ENCODE measurements around the gene PDE4D.

PDE4D gene

DNA sequence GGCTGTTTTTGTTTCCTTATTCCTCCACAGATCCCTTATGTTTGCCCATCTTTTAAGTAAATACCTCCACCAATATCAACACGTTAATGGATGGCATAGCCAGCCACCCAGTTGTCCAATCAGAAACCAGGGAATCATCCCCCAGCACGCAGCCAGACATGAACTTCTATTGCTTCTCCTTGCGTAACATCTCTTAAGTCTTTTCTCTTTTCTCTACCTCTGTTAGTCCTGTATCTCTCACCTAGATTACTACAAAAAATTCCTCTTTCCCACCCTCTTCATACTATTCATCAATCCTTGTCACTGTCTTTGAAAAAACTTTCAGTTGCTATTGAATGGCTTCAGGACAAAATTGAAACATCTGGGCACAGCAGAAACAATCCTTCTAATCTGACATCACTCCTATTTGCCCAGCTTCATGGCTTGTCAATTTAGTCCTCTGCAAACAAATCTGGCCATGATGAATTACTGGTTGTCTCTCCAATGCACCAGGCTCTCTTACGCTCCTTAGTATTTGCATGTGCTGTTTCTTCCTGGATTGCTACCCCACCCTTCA is 961.4 kb downstream of the PDE4D start:
- DNase-seq, result peak; percentile 27

DNA sequence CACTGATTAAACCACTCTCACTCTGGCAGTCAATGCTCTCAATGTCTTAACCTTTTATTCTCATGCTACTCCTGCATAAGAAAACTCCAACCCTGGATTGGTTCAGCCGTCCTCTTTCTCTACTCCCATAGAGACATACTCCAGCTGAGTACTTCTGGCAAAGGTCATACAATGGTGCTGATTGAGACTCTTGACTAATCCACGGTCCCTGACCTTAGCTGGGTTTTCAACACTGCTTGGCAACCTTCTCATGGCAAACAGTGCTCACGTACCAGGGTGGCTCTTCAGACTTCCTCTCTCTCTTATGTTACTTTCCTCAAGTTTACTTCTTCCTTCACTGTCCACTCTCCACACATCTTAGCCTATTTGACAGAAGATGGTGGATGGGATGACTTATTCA is 963.0 kb downstream of the PDE4D start:
- no peak for DNase-seq

DNA sequence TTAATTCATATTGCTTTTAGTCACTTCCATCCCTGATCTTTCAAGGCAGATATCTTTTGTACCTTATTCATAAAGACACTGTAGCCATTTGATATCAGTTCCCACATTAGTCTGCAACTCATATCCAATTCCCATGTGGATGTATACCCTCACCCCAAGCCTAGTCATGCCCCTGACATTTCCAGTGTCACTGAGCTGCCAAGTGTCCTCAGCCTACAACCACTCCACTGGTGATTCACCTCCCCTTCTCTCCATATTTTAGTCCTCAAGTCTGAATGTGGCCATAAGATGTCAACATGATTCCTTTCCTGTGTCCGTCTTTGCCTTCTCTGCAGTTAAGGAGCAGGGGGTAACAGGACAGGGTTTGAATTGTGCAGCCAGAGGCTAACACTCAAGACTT is 963.8 kb downstream of the PDE4D start:
- DNase-seq, result no peak

DNA sequence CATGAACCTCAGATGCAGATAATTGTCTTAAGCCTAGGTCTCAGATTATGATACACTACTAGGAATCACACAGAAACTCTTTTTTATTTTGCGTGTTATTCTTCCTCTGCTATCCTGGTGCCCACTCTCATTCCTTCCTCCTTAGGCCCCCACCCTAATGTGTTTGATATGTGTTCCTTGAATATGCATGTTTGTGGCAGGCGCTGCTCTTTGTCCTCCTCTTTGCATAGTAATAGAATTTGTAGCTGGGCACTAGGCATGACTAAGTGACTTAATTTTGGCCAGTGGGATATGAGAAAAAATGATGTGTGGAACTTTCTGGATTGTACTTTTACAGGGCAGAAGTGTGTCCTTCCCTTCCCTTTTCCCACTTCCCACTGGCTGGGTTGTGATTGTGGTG is 965.6 kb downstream of the PDE4D start:
- no peak for DNase-seq

DNA sequence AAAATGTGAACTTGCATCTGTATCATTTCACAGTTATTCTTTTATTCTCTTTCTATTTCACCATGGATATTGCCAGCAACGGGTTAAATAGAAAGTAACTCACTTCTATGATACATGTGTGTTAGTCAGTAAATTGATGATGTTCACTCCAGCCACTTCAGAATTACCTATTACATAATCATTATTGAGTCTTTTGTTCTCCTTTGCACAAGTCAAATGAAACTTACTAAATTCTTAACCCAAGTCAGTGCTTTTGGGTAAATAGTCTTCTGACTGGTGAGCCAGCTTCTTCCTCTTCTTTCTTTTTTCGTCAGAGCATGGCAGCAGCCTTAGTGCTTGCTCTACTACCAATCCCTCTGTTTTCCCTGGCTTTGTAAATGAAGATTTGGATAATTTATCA is 966.3 kb downstream of the PDE4D start:
- DNase-seq, result no peak

DNA sequence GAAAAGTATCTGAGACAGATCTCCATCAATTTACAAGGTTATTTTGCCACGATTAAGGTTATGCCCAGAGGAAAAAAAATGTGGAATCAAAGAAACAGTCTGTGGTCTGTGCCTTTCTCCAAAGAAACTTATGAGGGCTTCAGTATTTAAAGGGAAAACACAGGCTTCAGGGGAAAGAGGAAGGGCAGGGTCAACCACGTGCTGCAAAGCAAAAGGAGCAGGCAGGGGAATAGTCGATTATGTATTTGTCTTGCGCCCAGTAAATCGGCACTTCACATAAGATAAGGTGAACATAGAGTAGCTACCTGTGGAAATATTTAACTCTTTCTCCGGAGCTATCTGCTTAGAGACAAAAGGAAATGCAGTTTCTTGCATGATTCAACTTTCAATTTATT is 967.0 kb downstream of the PDE4D start:
- no peak for DNase-seq

DNA sequence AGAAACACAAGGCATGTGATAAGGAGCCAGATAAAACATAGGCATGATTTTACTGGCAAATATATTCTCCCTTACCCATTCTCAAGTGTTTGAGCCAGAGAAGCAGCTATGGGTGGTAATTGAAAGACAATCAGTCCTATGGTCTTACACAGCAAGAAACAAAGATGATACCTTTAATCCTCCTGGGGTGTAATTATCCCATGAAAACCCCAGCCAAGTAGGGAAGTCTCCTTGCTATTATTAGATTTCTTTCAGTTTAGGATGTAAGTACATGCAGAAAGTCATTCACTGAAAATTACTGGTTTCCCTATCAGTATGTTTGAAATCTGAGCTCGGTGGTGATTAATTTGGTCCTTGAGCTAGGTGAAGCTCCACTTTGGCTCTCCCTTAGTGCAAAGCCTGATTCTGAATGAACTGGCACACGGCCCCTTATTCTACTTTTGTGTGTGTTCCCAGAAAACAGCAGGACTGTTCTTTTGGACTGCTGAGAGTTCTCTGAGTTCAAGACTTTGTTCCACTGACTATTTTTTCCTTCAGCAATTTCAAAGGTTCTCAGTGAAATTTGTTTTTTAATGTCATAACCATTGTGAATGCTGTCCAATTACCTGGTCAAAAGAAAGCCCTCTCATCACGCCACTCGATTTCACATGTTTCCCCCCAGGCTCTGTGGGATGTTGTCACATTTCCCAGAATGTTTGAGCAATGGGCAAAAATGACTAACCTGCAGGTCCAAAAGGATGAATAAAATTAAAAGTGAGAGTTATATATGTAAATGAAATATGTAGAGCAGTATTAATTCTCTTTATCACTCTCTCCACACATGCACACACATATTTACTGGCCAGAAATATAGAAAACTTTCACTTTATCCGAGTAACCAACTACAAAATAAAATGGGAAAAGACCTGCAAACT is 967.6 kb downstream of the PDE4D start:
- peak; percentile 3 for DNase-seq

DNA sequence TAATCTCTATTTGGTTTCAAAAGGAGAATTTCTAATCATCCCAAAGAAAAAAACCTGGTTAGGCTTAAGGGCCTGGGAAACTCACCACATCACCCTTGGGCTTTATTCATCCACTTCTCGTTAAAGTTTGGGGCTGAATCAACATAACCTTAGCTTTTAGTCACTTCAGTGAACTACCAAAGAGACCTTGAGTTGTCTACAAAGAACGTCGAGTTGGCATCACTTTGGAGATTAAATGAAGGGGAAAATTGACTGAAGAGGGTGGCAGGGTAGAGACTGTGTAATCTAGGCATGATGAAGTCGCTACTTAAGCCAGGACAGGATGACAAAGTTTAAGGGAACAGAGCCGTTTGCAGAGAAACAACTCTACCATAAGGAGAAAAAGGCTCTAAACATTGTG is 969.2 kb downstream of the PDE4D start:
- no peak for DNase-seq

DNA sequence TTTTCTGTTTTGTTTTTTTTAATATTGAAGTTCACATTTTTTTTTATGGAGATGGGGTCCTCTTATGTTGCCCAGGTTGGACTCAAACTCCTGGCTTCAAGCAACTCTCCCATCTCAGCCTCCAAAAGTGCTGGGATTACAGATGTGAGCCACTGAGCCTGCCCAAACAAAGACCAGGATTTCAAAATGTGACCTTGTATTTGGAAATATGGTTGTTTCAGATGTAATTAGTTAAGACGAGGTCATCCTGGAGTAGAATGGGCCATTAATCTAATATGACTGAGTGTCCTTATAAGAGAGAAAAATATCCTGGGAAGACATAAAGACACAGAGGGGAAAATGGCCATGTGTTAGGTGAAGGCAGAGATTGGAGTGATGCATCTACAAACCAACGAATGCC is 970.2 kb downstream of the PDE4D start:
- DNase-seq, result no peak

DNA sequence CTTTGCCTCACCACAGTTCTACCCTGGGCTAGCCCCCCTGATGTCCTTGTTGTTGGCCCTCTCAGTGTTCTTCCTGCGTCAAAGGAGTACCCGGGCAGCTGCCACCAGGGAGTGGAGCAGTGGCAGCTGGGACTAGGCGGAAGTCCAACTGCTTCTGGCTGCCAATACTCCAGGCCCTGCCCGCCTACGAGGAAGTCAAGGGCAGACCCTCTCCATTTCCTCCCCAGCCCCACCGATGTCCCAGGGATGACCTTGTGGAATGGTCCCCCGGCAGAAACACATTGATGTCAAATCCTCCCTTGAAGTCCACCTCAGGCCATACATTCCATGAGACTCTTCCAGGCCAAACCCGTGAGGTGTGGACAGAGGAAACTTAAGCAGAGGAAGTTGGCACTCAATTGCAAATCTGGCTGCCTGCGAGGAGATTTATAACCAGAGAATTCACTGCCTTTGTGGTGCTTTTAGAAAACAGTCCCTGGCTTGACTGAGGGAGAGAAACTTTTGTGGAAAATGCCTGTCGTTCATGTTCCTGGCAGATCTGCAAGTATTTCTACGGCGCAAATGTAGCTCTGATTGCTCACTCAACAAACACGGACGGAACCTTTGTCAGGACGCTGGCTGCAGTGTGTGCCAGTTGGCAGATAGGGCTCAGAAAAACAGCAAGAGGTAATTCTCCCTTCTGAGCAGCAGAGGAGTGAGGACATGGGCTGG is 970.9 kb downstream of the PDE4D start:
- DNase-seq, result no peak

DNA sequence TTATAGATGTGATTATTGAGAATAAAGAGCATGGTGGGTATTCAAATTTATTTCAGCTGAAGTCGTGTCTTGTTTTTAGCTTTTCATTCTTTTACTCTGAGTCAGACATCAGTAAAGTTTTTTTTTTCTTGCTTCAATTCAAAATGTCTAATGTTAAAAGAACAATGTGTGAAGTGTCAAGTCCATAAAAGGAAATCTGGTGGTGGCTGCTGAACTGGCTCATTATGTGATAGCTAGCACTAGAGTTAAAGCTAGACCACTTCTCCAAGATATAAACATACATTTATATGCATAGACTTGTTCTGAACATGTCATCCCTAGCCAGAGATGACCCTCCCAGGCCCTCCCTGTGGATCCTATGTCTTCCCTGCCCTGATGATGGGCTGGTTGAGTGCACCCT is 972.4 kb downstream of the PDE4D start:
- DNase-seq, result no peak

DNA sequence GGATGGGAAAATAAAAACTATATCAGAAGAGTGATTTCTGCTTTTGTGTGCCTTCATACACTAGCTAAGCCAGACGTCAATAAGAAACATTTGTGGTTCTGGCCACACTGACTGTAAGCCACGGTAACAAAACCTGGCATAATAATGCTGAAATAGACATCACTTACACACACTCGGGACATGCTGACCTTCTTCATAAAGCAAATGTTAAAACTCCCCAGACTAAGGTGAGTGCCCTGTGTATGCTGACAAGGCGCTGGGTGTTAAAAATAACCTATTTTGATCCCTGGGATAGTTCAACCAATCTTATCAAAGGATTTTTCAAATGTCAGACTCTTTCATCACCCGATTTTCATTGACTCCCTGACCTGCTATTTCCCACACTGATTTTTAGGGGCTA is 973.7 kb downstream of the PDE4D start:
- DNase-seq, result no peak

All from NCI-H510A treated with DMSO at 0.1 percent for 48 hours (cell line).